GM04503 (cell line): ENCODE data around the gene NPL.

ENCODE experiments used
- DNase-seq: peaks from one replicate; pipeline ENCODE4 v3.0.0-alpha.2; 2012; ENCODE audit warnings: low read depth

NPL gene

DNA sequence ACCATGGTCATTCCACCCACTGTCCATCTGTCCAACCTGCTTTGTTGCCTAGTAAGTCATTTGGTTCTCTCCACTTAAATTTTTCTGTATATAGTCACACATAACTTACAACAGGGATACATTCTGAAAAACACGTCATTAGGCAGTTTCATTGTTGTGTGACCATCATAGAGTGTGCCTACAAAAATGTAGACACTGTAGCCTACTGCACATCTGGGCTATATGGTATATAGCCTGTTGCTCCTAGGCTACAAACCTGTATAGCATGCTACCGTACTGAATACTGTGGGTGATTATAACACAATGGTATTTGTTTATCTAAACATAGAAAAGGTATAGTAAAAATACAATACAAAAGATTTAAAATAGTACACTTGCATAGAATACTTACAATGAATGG is 10.0 kb upstream of the NPL start:
- no peak for DNase-seq

DNA sequence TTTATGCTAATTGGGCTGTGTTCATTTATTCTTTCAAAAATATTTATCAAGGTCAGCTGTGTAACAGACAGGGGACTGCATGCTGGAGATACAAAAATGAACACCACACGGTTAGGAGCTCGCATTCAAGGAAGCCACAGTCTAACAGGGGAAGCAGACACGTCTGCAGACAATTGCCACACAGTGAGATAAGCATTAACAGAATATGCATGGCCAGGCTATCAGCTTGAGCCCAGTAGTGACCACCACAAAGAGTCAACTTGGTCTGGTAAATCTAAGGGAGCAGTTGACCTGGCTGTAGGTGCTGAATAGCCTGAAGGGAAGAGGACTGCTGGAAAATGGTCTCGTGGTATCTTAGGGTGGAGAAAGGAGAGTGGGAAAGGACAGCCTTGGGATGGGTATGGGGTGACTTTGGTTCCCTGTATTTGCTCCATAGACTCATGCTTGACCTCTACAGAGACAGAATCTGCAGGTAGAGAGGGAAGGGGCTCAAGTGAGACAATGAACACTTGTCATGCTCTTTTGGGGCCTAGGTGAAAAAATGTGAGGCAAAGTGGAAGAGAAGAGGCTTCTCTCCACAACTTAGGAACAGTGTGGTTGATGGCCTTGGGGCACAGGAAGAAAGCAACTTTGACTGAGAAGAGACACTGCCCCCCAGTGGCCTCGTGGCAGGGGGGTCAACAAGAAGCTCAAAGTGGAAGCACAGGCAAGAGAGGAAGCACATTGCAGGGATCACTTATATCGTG is 7.6 kb upstream of the NPL start:
- no peak for DNase-seq

DNA sequence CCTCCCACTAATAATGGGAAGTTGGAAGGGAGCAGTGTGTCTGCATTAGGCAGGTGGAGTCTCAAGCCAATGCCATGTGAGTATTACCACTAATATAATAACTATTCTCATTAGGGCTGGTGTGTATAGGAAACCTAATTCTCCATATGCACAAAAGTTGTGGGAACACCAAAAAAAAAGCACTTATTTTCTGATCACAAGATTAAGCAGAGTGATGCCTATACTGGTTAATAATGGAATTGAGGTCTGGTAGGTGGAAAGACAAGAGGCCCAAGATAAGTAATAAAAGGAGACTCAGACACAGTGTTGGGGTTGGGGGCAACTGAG is 7.0 kb upstream of the NPL start:
- DNase-seq, result no peak

DNA sequence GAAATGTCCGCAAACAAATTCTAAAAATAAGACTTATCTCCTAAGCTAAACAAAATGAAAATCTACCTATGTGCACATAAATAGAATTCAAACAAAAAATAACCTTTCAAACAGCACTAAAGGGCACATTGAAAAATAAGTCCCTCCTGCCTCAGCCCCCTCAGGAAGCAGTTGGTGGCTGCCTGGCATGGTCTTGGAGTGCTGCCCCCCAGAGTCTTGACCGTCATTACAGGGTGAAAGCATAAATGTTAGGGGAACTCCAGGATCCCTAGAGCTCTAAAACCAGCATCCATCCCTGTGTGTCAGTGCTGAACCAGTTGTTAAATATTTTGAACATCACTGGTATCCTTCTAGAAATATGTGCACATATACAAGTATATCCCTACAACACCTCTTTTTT is 6.5 kb upstream of the NPL start:
- DNase-seq, result no peak

DNA sequence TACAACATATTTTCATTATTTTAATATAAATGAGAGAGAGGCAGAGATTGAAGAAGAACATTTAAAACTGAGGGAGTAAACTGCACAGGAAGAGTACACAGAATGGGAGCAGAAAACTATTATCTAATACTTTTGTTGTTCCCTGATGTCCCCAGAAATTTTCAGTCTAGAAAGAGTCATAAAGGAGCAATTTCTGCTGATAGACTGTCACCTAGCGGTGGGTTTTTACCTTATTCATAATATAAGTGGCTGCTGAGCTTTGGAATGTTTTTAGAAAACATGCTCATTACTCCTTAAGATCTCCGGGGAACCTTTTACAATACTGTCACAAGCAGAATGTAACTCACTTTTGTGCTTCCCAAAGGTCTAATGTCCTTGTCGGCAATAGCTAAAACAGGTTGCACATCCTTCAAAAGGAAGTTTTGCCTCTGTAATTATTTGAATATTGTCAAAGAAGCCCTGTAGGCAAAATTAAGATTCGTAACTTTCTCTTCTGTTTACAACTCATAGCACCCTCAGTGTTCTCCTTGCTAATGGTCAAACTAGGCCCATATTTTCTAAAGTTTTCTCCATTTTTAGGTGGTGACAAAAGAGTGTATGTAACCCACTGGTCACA is 4.9 kb upstream of the NPL start:
- DNase-seq, result no peak

DNA sequence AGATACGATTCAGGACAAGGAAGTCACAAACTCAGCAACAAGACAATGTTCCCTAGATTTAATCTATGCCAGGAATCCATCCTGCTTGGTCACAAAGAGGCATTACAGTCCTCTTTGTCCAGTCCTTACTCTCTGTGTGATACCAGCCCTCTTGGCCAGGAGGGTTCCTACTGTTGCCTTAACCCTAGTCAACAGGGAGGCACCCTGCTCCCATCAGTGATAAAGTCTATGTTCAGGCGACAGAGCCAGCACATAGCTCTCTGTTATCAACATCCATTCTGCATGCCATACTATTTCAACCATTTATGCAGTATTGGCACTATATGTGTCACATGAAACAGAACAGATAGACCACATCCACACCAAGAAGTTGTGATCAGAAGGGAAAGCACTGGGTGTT is 4.4 kb upstream of the NPL start:
- no peak for DNase-seq

DNA sequence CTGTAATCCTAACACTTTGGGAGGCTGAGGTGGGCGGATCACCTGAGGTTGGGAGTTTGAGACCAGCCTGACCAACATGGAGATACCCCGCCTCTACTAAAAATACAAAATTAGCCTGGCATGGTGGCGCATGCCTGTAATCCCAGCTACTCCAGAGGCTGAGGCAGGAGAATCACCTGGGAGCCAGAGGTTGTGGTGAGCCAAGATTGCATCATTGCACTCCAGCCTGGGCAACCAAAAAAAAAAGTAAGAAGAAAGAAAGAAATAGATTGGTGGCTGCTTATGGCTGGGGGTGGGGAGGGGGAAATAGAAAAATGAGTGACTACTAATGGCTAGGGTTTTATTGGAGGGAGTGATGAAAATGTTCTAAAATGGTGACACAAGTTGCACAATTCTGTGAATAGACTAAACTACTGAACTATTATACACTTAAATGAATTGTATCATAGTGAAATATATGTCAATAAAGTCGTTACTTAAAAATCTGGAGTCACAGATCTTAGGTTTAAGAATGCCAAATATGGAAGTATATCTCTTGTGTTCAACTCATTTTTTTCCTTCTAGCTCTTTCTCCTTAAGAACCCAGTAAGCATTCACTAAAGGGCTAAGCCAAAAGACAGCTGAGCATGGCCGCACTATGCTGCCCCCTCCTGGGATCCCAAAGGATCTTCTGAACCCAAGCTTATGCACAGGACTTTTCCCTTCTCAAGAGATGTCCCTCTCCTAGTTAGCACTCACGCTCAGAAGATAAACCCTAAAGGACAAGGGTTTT is 3.2 kb upstream of the NPL start:
- no peak for DNase-seq

DNA sequence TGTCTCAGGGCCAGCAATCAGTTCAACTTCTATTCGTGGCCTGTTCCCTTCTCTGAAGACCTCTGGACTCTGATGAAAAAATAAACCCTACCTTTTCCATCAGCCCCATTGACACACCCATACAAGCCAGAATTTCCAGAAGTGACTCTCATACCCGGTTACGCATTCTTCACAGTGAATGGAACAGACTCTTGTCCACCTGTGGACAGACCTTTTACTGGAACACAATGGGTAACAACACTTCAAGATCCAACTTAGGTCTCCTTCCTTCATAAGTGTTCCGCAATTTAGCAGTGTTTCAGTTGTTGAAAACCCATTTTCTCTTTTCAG is 2.6 kb upstream of the NPL start:
- no peak for DNase-seq

DNA sequence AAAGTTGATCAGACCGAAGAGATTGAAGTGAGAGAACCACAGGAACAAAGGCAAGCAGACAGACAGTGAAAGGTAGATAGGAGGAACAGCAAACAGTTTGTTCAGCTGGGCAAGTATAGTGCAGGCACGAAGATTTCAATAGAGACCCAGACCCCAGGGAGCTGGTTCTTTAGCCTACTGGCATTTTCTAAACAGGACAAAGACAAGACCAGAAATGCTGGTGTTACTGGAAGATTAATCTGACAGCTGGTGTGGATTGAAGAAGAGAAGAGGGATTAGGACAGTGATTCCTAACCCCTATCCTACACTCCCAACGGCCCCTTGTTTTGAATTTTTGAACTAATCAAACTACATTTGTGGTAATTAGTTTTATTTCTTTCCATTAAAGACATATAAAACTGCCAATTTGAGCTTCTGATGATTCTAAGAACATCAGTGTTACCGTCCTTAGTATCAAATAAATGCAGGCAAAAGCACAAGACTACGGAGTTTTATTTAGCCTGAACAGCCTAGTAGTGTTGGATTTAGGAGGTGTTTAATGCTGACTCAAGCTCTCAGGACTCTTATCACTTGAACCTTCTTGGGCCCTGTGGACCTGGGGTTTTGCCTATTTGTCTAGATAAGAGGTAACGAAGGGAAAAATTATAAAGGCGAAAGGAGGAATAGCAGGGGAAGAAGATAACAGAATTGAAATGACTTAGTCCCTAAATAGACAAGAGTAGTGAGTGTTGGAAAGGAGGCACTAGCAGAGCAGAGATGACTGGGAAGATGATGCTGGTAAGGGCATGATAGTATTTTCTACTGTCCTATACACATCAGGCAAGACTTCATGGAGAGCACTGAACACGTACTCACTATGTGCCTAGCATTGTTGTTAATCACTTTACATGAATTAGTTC is 2.0 kb downstream of the NPL start:
- no peak for DNase-seq

DNA sequence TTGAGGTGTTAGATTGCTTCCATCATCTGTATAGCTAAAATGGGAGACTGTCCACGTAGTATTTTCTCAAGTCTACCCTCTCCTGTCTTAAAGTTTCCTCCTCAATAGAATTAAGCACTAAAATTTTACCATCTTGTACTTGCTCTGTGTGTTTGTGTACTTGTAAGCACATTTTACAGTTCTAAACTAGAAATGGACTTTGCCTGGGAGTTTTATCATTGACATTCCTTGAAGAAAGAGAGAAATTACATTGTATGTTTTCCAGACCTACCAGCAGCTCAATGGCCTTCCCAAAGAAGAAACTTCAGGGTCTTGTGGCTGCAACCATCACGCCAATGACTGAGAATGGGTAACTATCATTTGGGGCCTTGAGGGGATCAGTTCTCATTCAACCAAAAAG is 4.5 kb downstream of the NPL start:
- no peak for DNase-seq

DNA sequence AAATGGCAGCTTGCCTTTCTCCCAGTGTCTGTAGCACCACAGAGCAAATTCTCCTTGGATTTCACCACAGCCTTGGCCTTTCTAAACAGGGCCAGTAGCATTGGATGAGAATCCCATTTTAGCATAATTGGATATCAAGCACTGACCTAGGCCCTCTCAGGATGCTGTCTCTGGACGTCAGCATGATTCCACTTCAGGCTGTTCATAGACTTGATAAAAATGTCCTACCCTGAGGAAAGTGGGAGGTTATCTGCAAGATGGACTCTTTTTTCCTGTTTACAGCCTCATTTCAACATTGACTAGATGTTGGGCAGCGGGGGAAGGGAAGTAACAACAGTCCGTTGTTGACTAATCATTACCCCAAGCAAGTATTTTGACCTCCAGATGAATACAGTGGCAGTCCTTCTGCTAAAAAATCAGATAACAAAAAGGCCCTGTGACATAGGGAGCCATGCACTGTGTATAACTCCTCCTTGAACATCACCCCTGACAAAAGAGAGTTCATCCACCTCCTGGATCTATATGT is 5.2 kb downstream of the NPL start:
- no peak for DNase-seq

DNA sequence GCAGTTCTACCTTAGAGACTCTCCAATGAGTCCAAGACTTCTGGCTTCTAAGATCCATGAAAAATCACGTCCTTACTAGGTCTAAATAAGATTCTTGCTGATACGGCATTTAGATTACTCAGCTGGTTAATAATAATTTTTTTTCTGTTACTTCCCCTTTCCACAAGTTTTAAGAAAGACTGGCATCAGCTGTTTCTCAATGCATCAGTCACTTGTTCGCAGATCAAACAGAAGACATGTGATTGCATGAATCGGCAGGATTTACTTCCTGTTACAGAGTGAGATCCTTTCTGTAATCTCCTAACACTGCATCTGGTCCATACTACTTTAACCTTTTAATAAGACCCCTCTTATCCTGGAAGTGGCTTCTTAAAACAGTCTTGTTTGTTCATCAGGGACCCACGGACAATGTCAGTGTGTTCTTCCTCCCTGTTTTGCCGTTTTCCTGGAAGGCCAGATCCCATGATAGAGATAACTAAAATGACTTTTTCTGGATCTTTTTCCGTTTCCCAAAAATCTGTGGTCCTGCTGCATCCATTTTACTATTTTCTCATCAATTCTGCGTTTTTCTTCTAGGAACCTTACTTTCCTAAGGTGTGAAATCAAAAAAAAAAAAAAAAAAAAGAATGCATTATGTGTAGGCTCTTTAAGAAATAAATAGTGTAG is 6.1 kb downstream of the NPL start:
- no peak for DNase-seq

DNA sequence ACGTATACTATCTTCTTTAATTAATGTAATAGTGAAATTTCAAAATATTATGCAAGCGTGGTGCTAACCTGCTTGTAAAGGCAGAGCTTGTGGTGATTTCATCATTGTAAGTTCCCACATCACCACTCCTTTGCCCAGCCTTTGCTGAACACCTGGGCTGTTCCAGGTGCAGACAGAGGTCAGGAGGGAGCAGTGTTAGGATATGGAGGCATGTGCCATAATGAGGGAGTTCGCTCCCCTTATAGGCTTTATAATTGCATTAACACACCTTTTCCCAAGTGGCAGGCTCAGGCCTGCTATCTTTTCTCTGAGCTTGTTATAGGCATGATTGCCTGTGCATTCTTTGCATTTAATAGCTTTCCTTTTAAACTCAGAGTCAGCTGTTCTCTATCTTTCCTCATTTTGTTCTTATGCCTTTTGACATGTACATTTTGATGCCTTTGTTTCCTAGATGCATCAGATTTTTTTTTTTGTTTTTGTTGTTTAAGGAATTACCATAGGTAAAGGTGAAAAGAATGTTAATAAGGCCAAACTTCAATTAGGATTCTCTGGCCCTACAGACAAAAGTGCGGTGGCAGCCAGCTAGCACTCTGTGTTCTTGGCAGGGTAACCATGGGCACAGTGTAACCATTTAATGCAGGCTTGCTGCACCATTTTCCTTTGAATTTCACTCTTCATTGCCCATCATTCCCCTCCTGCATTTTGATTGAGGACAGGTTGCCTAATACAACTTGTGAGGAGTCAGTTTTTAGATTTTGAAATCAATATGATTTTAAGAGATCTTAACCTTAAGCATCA is 12.6 kb downstream of the NPL start:
- no peak for DNase-seq

DNA sequence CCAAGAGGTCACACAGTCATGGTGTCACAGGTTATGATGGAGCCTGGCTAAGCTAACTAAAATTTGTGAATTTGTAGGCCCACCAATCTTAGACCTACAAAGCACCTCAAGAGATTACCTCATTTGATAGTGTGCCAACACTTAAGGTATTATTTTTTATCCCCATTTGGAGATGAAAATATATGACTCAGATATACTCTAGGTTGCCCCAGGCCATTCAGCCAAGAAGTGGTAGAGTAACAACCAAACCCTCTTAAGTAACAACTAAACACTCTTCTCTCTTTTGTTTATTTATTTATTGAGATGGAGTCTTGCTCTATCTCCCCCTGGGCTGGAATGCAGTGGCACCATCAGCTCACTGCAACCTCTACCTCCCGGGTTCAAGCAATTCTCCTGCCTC is 14.3 kb downstream of the NPL start:
- no peak for DNase-seq

DNA sequence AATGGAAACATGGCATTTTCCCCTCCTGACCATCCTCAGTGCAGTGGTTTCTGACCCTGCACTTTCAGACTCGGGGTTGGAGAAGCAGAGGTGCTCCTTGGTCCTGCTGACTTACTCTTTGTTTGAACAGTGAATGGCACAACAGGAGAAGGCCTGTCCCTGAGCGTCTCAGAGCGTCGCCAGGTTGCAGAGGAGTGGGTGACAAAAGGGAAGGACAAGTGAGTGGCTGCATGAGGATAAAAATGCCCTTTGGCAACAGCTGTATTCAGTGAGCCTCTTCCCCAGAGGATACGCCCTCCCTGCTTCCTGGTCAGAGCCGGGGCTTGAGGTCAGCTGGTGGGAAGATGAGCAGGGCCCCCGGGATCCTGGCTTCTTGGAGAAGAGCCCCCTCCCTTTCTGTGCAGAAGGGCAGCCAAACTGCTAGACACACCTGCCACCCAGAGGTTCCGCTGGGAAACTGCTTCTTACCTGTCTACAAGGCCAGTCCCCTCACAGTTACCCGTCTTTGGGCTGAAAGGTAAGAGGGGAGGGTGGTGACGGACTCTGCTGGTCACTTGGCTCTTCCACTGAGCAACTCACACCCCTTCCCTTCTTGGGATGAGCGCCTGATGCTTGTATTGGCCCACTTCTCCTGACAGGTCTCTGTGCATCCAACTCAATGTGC is 16.6 kb downstream of the NPL start:
- DNase-seq, result no peak

DNA sequence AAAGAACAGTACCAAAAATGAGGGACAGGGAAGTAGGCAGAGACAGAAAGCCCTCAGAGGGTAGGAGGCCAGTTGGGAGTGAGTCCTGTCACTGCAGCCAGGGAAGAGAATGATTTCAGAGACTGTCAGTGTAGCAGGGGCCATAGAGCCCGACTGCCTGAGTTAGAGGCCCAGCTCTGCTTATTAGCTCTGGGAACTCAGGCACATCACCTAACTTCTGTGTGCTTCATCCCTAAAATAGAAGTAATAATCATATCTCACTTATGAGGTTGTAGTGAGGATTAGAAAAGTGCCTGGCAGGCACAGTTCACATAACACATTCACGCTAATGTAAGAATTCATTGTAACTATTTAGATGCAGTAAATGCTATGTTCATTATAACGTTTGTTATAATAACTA is 18.3 kb downstream of the NPL start:
- DNase-seq, result no peak

DNA sequence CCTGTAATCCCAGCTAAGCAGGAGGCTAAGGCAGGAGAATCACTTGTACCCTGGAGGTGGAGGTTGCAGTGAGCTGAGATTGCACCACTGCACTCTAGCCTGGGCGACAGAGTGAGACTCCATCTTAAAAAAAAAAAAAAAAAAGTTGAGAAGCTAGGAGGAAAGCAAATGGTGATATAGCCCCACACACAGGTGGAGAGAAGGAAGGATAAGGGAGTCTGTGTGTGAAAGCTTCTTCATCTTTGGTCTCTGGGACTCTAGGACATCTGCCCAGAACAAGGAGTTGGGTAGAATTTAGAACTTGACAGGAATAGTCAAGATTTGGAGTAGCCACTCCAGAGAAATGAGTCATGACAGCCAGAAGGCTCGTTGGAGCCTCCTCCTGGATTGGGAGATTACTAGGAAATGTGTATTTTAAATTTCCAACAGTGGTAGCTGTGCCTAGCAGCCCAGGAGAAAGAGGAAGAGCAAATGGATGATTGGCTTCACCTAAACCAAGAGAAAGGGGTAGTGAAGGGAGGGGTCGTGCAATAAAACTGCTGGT is 19.9 kb downstream of the NPL start:
- DNase-seq, result no peak

DNA sequence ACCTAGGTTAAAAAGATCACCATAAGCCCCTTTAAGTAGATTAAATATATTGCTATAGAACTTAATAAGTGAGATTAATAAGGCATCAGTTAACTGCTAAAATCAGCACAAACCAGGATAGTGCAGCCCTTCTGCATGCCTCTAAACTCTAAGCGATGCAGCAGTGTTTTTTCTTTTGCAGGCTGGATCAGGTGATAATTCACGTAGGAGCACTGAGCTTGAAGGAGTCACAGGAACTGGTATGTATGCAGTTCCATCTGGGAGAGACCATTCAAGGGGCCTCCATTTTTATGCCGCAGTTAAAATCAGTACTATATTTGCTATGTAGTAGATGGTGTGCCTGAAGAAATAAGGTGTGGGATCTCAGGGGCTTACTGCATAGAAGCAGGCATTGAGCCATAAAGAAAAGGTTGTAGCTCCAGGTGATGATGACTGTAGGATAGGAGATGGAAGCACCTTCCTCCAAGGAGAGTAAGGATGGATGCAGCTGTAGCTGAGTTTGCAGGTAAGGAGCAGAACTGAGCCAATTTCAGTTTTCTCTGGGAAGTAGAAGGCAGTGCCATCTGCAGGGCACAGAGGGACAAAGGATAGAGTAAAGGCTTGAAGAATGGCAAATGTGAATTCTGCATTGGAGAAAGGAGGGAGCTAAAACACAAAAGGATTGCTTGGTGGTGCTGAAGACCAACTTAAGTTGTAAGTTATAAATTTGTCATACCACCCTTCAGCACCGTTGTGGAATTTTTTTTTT is 22.6 kb downstream of the NPL start:
- DNase-seq, result no peak

DNA sequence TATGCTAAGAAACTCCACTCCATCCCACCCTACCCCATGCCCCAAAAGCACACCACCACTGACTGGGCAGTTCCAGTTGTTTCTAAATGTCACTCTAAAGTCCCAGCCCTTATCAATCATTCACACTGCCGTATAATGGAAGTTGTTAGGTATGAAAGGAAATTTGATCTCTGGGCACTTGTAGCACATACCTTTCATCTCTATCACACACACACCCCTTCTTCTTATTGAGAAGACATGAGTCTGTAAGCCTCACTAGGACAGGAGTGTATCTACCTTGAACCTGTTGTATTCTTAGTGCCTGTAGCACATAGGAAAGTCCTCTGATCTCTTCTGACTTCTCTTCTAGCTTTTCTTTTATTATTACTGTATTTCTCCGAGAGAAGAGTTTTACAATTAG is 27.3 kb downstream of the NPL start:
- no peak for DNase-seq
